GM21381 (cell line): ENCODE data around the gene RPS29.
"Not testable (repeated sequence)": the region's sequence is repeated elsewhere in the genome, so short reads cannot be mapped to it uniquely, and the experiment has no call there.

Experiments
- ATAC-seq: cut with Tn5 transposase; IDR thresholded peaks from one replicate; pipeline ENCODE4 v1.9.1; 2021; ENCODE audit warnings: mild to moderate bottlenecking, moderate library complexity; ENCODE audit not compliant: unreplicated experiment

The RPS29 gene

GRCh38 chr14:49598485-49599300 lies 12.5 kb upstream of the RPS29 start, which contains the start of gene LRR1:
LRR1 (plus strand) TSS chr14:49598940; CDS start chr14:49599021, 81 bp downstream.
- ATAC-seq = peak; percentile 57

GRCh38 chr14:49598189-49598484 lies 12.0 kb upstream of the RPS29 start:
- ATAC-seq = peak; percentile 1

- ATAC-seq = no peak
These were observed 8.3 kb upstream of the RPS29 start for GRCh38 chr14:49594347-49595091.

- no peak for ATAC-seq
These were observed 6.8 kb upstream of the RPS29 start for GRCh38 chr14:49593016-49593415.

GRCh38 chr14:49589387-49589786 lies 3.2 kb upstream of the RPS29 start:
- no peak for ATAC-seq

- ATAC-seq = peak; percentile 38
These were observed 687 bp upstream of the RPS29 start for GRCh38 chr14:49586673-49587460.

GRCh38 chr14:49584981-49585640 lies 1.1 kb downstream of the RPS29 start:
- not testable (repeated sequence) for ATAC-seq

GRCh38 chr14:49584058-49584457 lies 2.1 kb downstream of the RPS29 start:
- no peak for ATAC-seq

GRCh38 chr14:49583629-49584028 lies 2.6 kb downstream of the RPS29 start:
- no peak for ATAC-seq

GRCh38 chr14:49582113-49582977 lies 3.8 kb downstream of the RPS29 start:
- no peak for ATAC-seq

- ATAC-seq = no peak
These were observed 4.7 kb downstream of the RPS29 start for GRCh38 chr14:49581209-49582112.

GRCh38 chr14:49579841-49580240 lies 6.3 kb downstream of the RPS29 start:
- ATAC-seq = no peak

- no peak for ATAC-seq
These were observed 8.0 kb downstream of the RPS29 start for GRCh38 chr14:49578141-49578540.

- no peak for ATAC-seq
These were observed 12.1 kb downstream of the RPS29 start for GRCh38 chr14:49574038-49574437.

- no peak for ATAC-seq
These were observed 16.9 kb downstream of the RPS29 start for GRCh38 chr14:49569281-49569680.

GRCh38 chr14:49566714-49567113 lies 19.5 kb downstream of the RPS29 start:
- no peak for ATAC-seq

- ATAC-seq = no peak
These were observed 26.0 kb downstream of the RPS29 start for GRCh38 chr14:49559979-49560768.

- ATAC-seq = no peak
These were observed 32.3 kb downstream of the RPS29 start for GRCh38 chr14:49553892-49554291.
